ENCODE results near the gene POU2AF1.
A peak's percentile ranks its signal among the peaks of the same experiment; 100 is the strongest.

POU2AF1 gene

DNA sequence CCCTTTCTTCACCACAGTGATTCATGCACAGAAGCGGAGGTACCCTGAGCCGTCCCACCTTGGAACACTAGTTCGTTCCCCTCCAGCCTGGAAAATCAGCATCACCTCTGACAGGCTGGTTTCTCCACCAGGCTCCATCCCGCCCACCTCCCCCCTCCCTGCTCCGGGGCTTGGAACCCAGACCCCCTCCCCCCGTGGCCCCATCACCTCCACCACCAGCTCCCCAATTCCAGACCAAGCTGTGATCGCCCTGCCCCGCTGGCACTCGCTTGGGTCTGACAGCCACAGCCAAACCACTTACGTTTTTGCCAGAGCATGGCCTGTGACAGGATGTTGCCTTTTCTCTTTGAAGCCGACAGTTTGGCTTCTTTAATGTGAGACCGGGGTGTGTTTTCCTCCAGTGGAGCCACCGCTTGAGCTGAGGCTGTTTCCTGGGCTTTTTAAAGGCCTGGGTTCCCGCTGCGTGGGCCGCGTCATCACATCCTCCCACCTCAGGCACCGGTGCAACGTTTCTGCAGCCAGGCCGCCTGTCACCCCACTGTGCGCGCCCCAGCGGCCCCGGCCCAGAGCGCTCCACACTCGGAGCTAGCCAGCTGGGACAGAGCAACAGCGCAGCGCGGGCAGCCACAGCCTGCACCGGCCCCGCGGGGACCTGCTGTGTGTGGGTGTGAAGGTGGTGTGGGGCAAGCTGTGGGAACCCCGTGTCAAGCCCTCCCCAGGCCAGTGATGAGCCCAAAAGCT is at the start of gene POU2AF1:
POU2AF1 (minus strand) TSS at position 415 of the 741 bp plus-strand sequence; CDS start at position 317, 98 bp downstream.
- peak; percentile 60 for DNase-seq

- no peak for DNase-seq
Observed at GRCh38 chr11:111428113-111428876, 49.2 kb upstream of the POU2AF1 start.

- DNase-seq, result no peak
Observed at GRCh38 chr11:111427471-111427912, 48.4 kb upstream of the POU2AF1 start.

DNA sequence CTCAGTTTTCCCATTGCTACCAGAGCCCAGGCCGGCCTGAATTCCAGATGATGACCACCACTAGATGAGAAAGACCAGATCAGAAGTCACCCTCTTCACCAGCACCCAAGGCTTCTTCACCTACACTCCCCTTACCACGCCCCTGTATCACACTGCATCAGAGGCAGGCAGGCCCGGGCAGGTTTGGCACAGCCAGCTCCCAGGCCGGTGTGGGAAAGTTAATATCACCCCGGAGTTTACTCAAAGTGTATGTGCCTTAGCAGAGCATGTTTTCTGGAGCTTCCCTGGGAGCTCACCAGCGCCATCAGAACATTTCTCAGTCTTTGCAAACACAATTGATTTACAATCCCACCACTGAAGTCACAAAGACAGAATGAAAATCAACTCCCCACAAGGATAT is 47.5 kb upstream of the POU2AF1 start:
- no peak for DNase-seq

DNA sequence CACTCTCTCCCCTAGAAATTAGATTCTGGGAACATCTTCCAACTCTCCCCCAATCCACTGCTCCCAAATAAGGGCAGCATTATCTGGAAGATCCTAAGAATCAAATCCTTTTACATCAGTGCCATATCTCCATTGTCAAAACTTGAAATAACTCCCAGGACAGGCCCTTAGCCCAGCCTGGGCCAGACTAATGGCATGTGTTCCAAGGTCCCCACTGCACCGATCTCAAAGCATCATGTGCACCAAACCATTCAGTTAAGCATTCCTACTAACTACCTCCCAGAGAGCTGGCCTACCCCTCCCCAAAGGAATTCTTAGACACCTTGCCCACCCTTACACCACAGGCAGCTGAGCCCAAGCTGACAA is 44.2 kb upstream of the POU2AF1 start:
- DNase-seq, result no peak

- DNase-seq, result no peak
Observed at GRCh38 chr11:111422494-111423249, 43.6 kb upstream of the POU2AF1 start.

DNA sequence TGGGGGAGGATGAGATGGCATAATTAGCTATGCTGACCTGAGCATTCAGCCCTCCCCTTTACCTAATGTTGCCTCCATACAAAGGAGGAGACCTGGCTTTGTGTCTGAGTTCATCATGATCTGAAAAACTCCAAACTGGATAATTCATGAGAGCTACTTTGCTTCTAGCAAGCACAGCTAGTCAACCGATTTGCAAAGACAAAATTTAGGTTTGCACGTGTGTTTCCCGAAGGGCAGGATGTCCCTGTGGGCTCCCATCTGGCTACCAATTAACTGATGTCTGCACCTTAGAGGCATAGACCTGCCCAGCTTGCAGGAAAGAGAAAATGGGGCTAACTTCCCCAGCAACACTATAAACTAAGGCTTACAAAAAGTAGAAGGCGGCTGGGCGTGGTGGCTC is 42.2 kb upstream of the POU2AF1 start:
- DNase-seq, result no peak

- no peak for DNase-seq
Observed at GRCh38 chr11:111419641-111420327, 40.7 kb upstream of the POU2AF1 start.

DNA sequence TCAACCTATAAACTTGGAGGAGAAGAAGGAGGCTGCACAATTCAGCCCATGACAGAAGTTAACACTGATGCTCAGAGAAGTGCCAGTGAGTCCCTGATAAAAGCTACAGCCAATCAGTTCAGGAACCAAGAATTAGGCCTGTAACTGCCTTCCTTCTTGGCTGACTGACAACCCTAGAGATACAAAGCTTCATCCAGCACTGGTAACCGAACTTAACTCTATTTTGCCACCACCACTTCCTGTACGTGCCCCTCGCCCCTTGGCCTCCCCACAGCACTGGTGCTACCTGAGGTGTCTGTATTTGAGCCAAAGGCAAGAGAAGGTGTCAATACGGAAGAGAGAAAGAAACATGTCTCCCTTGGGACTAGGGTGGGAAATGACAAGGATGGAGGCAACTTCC is 40.1 kb upstream of the POU2AF1 start:
- DNase-seq, result no peak

DNA sequence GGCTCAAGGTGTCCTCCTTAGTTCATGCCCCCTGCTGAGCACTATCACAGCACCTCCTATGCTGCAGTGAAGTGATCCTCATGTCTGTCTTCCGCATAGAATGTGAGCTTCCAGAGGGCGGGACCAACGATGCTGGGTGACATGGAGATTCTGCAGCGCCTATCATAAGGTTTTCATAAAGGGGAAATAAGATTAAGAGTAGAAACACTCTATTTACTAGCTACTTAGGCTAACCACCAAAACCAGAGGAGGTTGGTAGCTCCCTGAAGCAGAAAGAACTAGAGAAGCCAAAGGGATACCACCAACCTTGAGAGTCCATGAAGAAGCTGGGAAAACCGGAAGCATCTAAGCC is 39.3 kb upstream of the POU2AF1 start:
- no peak for DNase-seq

DNA sequence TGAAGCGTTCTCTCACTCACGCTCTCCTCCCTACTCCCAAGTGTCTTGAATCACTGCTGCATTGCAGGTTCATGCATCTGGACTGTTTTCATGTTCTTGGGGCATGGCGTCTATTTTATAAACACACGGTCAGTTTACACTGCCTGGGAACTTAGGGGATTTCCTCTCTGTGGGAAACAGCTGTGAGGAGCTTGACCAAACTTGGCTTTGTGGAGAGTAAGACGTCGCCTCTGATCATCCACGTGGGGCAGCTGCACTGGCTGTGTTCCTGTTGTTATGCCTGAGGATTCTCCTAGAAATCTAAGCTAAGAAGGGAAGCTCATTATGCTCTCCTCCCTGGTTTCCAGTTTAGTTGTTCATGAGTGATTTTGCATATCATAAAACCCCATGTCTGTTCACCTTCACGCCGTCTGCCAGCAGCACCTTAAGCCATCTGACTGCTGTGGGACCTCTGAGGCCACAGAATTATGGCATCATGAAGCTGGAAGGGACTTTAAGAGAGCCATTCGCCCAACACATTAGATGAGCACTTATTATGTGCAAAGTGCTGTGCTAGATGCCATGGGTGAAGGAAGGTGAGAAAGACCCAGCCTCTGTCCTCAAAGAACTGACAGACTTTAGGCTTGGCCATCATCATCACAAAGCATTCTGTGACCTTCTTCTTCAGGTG is 38.8 kb upstream of the POU2AF1 start:
- DNase-seq, result no peak

DNA sequence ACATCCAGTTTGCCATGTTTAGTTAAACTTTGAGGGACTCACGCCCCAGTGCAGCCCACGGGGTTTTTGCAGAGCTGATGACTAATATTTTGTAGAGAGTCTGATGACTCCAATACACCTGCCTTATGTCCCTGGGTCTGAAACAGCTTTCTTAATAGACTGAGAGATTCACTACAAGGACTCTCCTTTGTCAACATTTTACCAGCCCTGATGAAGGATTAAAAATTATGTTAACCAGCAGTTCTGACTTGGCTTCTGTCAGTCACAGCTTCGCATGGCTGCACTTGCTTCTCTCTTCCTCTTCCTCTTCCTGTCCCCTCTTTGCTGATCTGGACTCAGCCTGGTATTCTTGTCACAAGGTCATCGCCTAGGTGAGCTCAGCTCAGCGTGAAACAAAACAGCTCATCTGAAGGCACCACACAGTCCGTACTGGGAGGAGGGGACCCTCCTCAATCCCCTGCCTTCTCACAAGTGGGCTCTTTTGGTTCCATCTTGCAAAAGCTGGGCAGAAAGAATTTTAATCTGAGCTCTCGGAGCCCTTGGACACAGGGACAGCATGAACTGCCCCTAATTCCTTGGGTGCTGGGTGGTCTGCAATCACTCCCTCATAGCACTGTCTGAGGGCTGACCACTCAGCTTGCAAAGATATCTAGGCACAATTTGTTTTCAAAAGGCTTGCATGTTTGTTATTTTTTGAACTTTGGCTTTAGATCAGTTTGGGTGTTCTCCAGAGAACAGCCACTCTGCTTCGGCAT is 38.1 kb upstream of the POU2AF1 start:
- no peak for DNase-seq

DNA sequence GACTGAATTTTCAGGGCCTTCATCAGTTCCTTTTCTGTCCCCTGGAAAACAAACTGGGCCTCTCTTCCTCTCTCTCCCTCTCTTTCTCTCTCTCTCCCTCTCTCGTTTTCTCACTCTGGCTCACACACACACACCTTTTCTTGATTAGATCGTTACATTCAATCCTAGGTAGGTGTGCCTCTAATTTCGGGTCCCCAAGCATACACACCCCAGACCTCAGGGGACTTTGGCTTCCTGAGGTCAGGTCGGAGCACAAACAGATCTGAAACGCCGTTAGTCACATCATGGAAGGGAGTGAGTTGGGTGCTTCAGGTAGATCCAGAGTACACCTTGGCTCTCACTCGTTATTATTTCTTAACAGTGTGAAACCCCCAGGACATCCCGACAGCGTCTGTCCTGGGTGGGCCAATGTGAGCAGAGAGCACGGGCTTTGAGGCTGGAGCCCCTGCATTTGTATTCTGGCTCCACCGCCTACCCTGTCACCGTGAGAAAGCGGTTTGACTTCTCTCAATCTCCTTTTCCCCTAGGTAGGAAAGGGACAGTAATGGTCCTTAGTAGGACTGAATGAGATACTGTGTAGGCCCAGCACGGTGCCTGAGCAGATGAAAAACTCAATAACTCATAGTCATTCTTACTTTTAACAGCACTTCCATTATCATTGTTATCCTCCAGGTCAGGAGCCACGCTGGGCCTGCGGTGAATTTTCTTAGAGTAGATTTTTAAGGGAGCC is 37.3 kb upstream of the POU2AF1 start:
- DNase-seq, result no peak

DNA sequence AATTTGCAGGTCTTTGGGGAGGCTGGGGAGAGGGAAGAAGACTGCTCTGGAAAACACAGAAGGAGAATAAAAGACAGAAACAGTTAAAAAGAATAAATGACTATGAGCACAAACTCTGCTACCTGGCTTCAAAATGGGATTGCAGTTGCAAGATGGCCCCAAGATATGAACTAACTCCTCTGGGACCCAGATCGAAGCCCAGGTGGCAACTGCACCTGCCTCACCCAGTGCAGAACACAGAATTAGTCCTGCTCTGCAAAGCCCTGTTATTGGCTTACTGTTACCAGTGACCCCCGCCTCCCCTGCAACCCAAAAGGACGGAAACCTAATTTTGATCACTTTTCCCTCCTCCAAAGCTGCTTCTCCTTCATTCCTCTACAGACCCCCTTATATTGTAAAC is 35.9 kb upstream of the POU2AF1 start:
- no peak for DNase-seq

- DNase-seq, result no peak
Observed at GRCh38 chr11:111414267-111414931, 35.3 kb upstream of the POU2AF1 start.

DNA sequence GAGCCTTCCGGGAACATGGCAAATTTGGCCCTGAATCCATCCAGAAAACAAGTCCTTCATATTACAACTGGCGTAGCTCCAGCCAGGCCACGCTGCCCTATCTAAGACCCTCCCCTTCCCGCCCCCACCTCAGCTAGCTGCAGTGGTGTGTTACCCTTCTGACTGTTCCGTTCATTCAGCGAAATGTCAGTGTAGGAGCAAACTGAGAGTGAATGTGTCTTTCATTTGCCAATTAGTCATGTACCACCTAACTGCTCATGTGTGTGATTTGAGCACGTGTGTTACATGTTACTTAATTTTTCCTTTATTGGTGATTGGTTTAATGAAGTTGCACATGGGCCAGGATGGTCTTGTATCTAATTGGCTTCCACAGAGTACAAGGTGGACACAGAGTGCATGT is 34.8 kb upstream of the POU2AF1 start:
- no peak for DNase-seq

- no peak for DNase-seq
Observed at GRCh38 chr11:111412293-111412692, 33.2 kb upstream of the POU2AF1 start.

- DNase-seq, result no peak
Observed at GRCh38 chr11:111411456-111411855, 32.4 kb upstream of the POU2AF1 start.

GRCh38 chr11:111410951-111411350 is 31.9 kb upstream of the POU2AF1 start:
- no peak for DNase-seq

- DNase-seq, result no peak
Observed at GRCh38 chr11:111409915-111410314, 30.8 kb upstream of the POU2AF1 start.

All from activated CD4-positive, CD25-positive, alpha-beta regulatory T cell treated with anti-CD3 and anti-CD28 coated beads, Interleukin-2, amount 50 U/mL, for 72 hours (primary cell).